ENCODE results near the gene HYAL3. TPM values are rescaled to one million over a fixed set of nuclear protein-coding genes. Genes with fewer than 3 reads are reported as not detected.
A peak's percentile ranks its signal among the peaks of the same experiment; 100 is the strongest.

Gene HYAL3
- total RNA-seq, 1 donor from 2014 or later, result 8.1 TPM

- Histone ChIP-seq H3K36me3 (no peaks in the 10 kb centered on the region), H3K4me3 (no peak overlapping the region), H3K27ac (peak overlapping the region; percentile 98), H3K4me1 (peaks cover 83% of the 10 kb centered on the region), H3K9me3 (no peaks in the 10 kb centered on the region), H3K27me3 (no peaks in the 10 kb centered on the region)
- intact Hi-C loops (cut with DNase I), result loop anchor here (2.0 to 10.0 kb wide), 3 partner anchors 44 to 147 kb away; no protein-coding TSS in a partner anchor
- no peak for TF ChIP-seq CTCF (IDR thresholded peaks at IDR 0.05)
- no peak for TF ChIP-seq POLR2AphosphoS5 (IDR thresholded peaks at IDR 0.05; ENCODE audit: insufficient read depth in 1 of 2, low read depth in 1 of 2)
- TF ChIP-seq POLR2A (IDR thresholded peaks at IDR 0.05), result no peak
- no peak for DNase-seq (ENCODE audit: extremely low spot score in 2 of 2)
These were observed 27.8 kb downstream of the HYAL3 start for GRCh38 chr3:50271314-50271936.

GRCh38 chr3:50270422-50271224 lies 28.6 kb downstream of the HYAL3 start:
- intact Hi-C loops (cut with DNase I), result loop anchor here (2.0 to 10.0 kb wide), 3 partner anchors 43 to 146 kb away; no protein-coding TSS in a partner anchor
- no peak for TF ChIP-seq POLR2AphosphoS5 (IDR thresholded peaks at IDR 0.05; ENCODE audit: insufficient read depth in 1 of 2, low read depth in 1 of 2)
- no peak for TF ChIP-seq POLR2A (IDR thresholded peaks at IDR 0.05)
- TF ChIP-seq CTCF (IDR thresholded peaks at IDR 0.05), result no peak
- Histone ChIP-seq H3K4me1 (peaks cover 91% of the 10 kb centered on the region), H3K36me3 (no peaks in the 10 kb centered on the region), H3K27ac (peak overlapping the region; percentile 98), H3K27me3 (no peaks in the 10 kb centered on the region), H3K9me3 (no peaks in the 10 kb centered on the region), H3K4me3 (peak overlapping the region; percentile 37 to 40)
- DNase-seq (ENCODE audit: extremely low spot score in 2 of 2), result no peak

- DNase-seq (ENCODE audit: extremely low spot score in 2 of 2), result no peak
- H3K4me1 ChIP-seq, result peaks cover 97% of the 10 kb centered on the region
- TF ChIP-seq CTCF (IDR thresholded peaks at IDR 0.05) (no peak), POLR2AphosphoS5 (IDR thresholded peaks at IDR 0.05; ENCODE audit: insufficient read depth in 1 of 2, low read depth in 1 of 2) (no peak), POLR2A (IDR thresholded peaks at IDR 0.05) (no peak)
- H3K4me3 ChIP-seq, result peak overlapping the region; percentile 37 to 40
- H3K36me3 ChIP-seq, result no peaks in the 10 kb centered on the region
- intact Hi-C loops (cut with DNase I), result loop anchor here (2.0 to 10.0 kb wide), 3 partner anchors 43 to 145 kb away; no protein-coding TSS in a partner anchor
- no peaks in the 10 kb centered on the region for H3K27me3 ChIP-seq
- peak overlapping the region; percentile 98 for H3K27ac ChIP-seq
- no peaks in the 10 kb centered on the region for H3K9me3 ChIP-seq
These were observed 29.2 kb downstream of the HYAL3 start for GRCh38 chr3:50269977-50270413.

GRCh38 chr3:50269460-50269859 lies 29.7 kb downstream of the HYAL3 start:
- no peaks in the 10 kb centered on the region for H3K9me3 ChIP-seq
- H3K36me3 ChIP-seq, result no peaks in the 10 kb centered on the region
- no peaks in the 10 kb centered on the region for H3K27me3 ChIP-seq
- no peak for DNase-seq (ENCODE audit: extremely low spot score in 2 of 2)
- no peak for TF ChIP-seq POLR2A (IDR thresholded peaks at IDR 0.05)
- no peak for TF ChIP-seq POLR2AphosphoS5 (IDR thresholded peaks at IDR 0.05; ENCODE audit: insufficient read depth in 1 of 2, low read depth in 1 of 2)
- no peak for TF ChIP-seq CTCF (IDR thresholded peaks at IDR 0.05)
- peak overlapping the region; percentile 98 for H3K27ac ChIP-seq
- intact Hi-C loops (cut with DNase I), result no loop called here
- H3K4me3 ChIP-seq, result peak overlapping the region; percentile 37 to 40
- peaks cover 99% of the 10 kb centered on the region for H3K4me1 ChIP-seq

Measured in vagina (tissue), 2 donors.